SJCRH30 (cell line): Measurements from ENCODE around the gene TMEM120B. TPM values are rescaled to one million over a fixed set of nuclear protein-coding genes. Genes with fewer than 3 reads are reported as not detected.
A peak's percentile ranks its signal among the peaks of the same experiment; 100 is the strongest.
"Not testable (repeated sequence)": the region's sequence is repeated elsewhere in the genome, so short reads cannot be mapped to it uniquely, and the experiment has no call there.

ENCODE experiments used
- DNase-seq, 2 experiments: peaks; one replicate each; pipeline ENCODE4 v3.0.0-alpha.2; 2015 to 2020
- H3K27ac ChIP-seq: fragments of 250-450 bp; sonication (Bioruptor Pico); 2 replicates; pipeline ENCODE4 v1.5.1; 2020; ENCODE audit warnings: mild to moderate bottlenecking, moderate library complexity
- H3K27me3 ChIP-seq: fragments of 250-450 bp; sonication (Bioruptor Pico); 2 replicates; pipeline ENCODE4 v1.5.1; 2020; ENCODE audit warnings: mild to moderate bottlenecking, moderate library complexity
- H3K36me3 ChIP-seq: fragments of 250-450 bp; sonication (Bioruptor Pico); 2 replicates; pipeline ENCODE4 v1.5.1; 2020; ENCODE audit warnings: mild to moderate bottlenecking, moderate library complexity
- H3K4me1 ChIP-seq: fragments of 250-450 bp; sonication (Bioruptor Pico); 2 replicates; pipeline ENCODE4 v1.5.1; 2020; ENCODE audit warnings: mild to moderate bottlenecking, moderate library complexity
- H3K4me3 ChIP-seq: fragments of 250-450 bp; sonication (Bioruptor Pico); 2 replicates; pipeline ENCODE4 v1.5.1; 2020; ENCODE audit warnings: mild to moderate bottlenecking, moderate library complexity
- H3K9me3 ChIP-seq: fragments of 250-450 bp; sonication (Bioruptor Pico); replicated peaks from 2 replicates; pipeline ENCODE4 v1.5.1; 2020; ENCODE audit warnings: mild to moderate bottlenecking, moderate library complexity
- total RNA-seq: library from RNA; depleted of rRNA; stranded (reverse); fragments of >200 nt; shearing (Covaris generic); gene quantifications from 2 replicates; pipeline ENCODE4 v1.2.3, GENCODE V29; 2014

Gene TMEM120B
- total RNA-seq, 1 experiment from 2014 or later, result 25.5 TPM

- Histone ChIP-seq H3K4me1 (peaks cover 20% of the 10 kb centered on the region), H3K9me3 (no peaks in the 10 kb centered on the region), H3K36me3 (peaks cover 11% of the 10 kb centered on the region), H3K4me3 (no peak overlapping the region), H3K27ac (peak overlapping the region; percentile 33), H3K27me3 (no peaks in the 10 kb centered on the region)
- DNase-seq, result peak; percentile 64 to 73
Measured at GRCh38 chr12:121717041-121717699, 4.6 kb downstream of the TMEM120B start.

DNA sequence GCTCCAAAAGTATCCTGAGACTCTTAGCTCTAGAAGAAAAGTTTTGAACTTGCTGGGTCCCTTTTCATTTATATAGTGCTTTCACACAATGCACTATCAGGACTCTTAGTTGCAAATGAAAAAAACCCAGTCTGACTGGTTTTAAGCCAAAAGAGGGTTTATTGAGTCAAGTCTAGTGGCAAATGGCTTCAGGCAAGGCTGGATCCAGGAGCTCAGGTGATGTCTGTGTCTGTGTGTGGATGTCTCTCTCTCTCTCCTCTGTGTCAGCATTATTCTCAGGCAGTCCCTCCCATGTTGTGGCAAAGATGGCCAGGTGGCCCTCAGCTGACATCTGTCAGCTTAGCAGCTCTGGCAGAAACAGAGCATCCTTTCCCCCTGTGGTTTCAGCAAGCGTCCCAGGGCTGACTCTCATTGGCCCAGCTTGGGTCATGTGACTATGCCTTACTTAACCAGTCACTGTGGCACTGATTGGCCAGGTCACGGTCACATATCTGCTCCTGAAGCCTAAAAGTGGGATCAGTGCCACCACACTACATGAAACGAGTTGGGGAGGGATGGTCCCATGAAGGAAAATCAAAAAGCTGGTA is 6.2 kb downstream of the TMEM120B start:
- Histone ChIP-seq H3K9me3 (no peaks in the 10 kb centered on the region), H3K4me3 (no peak overlapping the region), H3K36me3 (peaks cover 18% of the 10 kb centered on the region), H3K4me1 (peaks cover 20% of the 10 kb centered on the region), H3K27me3 (no peaks in the 10 kb centered on the region), H3K27ac (no peak overlapping the region)
- peak; percentile 48 to 61 for DNase-seq

DNA sequence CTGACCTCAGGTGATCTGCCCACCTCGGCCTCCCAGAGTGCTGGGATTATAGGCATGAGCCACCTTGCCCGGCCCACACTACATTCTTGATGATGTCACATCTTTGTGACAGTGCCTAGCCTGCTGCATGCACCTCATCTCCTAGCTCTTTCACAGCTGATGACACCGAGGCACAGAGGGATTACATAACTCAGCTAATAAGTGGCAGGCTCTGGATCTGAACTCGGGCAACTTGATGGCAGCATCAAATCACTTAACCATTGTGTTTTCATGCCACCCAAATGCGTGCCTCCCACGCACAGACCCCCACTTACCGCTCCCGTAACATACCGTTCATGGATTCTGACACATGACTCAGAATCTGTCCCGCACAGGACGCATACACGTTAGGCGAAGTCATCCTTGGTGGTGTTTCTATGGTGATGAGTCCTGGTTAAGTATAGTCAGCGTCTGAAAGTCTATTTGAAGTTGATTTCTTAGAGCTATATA is 7.4 kb downstream of the TMEM120B start:
- Histone ChIP-seq H3K4me3 (no peak overlapping the region), H3K4me1 (peaks cover 20% of the 10 kb centered on the region), H3K36me3 (peaks cover 21% of the 10 kb centered on the region), H3K9me3 (no peaks in the 10 kb centered on the region), H3K27ac (no peak overlapping the region; the same call in 1 of the 2 replicates), H3K27me3 (no peaks in the 10 kb centered on the region)
- DNase-seq, result peak in 1 of 2 experiments; percentile 21

GRCh38 chr12:121720762-121721161 is 8.2 kb downstream of the TMEM120B start:
- peaks cover 21% of the 10 kb centered on the region for H3K36me3 ChIP-seq
- H3K9me3 ChIP-seq, result no peaks in the 10 kb centered on the region
- no peaks in the 10 kb centered on the region for H3K27me3 ChIP-seq
- no peak overlapping the region for H3K4me3 ChIP-seq
- peaks cover 14% of the 10 kb centered on the region for H3K4me1 ChIP-seq
- no peak overlapping the region; the same call in 1 of the 2 replicates for H3K27ac ChIP-seq
- DNase-seq, result no peak

GRCh38 chr12:121722511-121722910 is 10.0 kb downstream of the TMEM120B start:
- DNase-seq, result no peak
- Histone ChIP-seq H3K4me1 (peaks cover 5% of the 10 kb centered on the region; the same call in 1 of the 2 replicates), H3K27ac (no peak overlapping the region), H3K4me3 (no peak overlapping the region), H3K27me3 (no peaks in the 10 kb centered on the region), H3K9me3 (no peaks in the 10 kb centered on the region), H3K36me3 (peaks cover 21% of the 10 kb centered on the region)

- H3K4me3 ChIP-seq, result no peak overlapping the region
- H3K9me3 ChIP-seq, result no peaks in the 10 kb centered on the region
- H3K27me3 ChIP-seq, result no peaks in the 10 kb centered on the region
- peaks cover 5% of the 10 kb centered on the region; the same call in 1 of the 2 replicates for H3K4me1 ChIP-seq
- H3K36me3 ChIP-seq, result peaks cover 21% of the 10 kb centered on the region
- no peak for DNase-seq
- no peak overlapping the region for H3K27ac ChIP-seq
Measured at GRCh38 chr12:121723200-121723599, 10.6 kb downstream of the TMEM120B start.

DNA sequence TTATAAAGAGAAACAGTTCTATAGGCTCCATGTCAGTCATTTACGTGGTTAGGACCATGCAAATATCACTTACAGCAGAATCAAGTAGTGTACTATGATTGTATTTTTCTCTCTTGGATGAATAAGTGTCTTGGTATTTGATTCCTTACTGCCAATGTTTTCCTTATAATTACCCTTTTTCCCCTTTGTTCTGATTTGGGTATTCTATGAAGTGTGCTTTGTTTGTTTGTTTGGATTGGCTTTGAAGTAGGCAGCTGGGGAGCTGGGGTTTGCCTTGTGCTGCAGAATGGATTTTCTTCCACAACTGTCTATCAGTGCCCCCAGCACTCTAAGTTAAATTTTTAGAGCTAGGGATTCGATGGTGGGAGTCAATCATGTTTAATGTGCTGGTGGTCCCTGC is 12.4 kb downstream of the TMEM120B start:
- Histone ChIP-seq H3K27ac (no peak overlapping the region), H3K4me1 (peaks cover 2% of the 10 kb centered on the region; the same call in 1 of the 2 replicates), H3K27me3 (no peaks in the 10 kb centered on the region), H3K4me3 (no peak overlapping the region), H3K36me3 (peaks cover 22% of the 10 kb centered on the region), H3K9me3 (no peaks in the 10 kb centered on the region)
- no peak for DNase-seq

- H3K4me1 ChIP-seq, result no peaks in the 10 kb centered on the region; the same call in 1 of the 2 replicates
- no peak overlapping the region for H3K27ac ChIP-seq
- DNase-seq, result no peak
- no peak overlapping the region for H3K4me3 ChIP-seq
- no peaks in the 10 kb centered on the region for H3K27me3 ChIP-seq
- H3K36me3 ChIP-seq, result peaks cover 20% of the 10 kb centered on the region; the same call in 1 of the 2 replicates
- H3K9me3 ChIP-seq, result no peaks in the 10 kb centered on the region
Measured at GRCh38 chr12:121725423-121725822, 12.9 kb downstream of the TMEM120B start.

GRCh38 chr12:121729021-121729420 is 16.5 kb downstream of the TMEM120B start:
- peaks cover 6% of the 10 kb centered on the region; the same call in 1 of the 2 replicates for H3K4me1 ChIP-seq
- peaks cover 20% of the 10 kb centered on the region for H3K36me3 ChIP-seq
- H3K27me3 ChIP-seq, result no peaks in the 10 kb centered on the region
- no peak overlapping the region for H3K27ac ChIP-seq
- H3K4me3 ChIP-seq, result no peak overlapping the region
- no peak for DNase-seq
- no peaks in the 10 kb centered on the region; the same call in 1 of the 2 replicates for H3K9me3 ChIP-seq

DNA sequence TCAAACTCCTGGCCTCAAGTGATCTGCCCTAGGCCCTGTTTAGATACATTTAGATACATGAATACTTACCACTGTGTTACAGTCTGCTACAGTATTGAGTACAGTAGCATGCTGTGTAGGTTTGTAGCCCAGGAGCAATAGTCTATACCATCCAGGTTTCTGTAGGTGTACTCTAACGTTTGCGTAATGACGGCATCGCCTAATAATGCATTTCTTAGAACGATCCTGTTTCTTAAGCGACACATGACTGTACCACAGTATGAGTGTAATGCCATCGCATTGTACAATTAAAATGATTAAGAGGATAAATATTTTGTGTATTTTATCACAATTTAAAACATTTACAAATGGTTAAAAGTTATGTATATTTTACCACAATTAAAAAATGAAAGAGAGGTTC is 18.9 kb downstream of the TMEM120B start:
- Histone ChIP-seq H3K27ac (no peak overlapping the region), H3K4me3 (no peak overlapping the region), H3K9me3 (no peaks in the 10 kb centered on the region; the same call in 1 of the 2 replicates), H3K36me3 (peaks cover 17% of the 10 kb centered on the region), H3K4me1 (peaks cover 6% of the 10 kb centered on the region; the same call in 1 of the 2 replicates), H3K27me3 (no peaks in the 10 kb centered on the region)
- DNase-seq, result no peak

DNA sequence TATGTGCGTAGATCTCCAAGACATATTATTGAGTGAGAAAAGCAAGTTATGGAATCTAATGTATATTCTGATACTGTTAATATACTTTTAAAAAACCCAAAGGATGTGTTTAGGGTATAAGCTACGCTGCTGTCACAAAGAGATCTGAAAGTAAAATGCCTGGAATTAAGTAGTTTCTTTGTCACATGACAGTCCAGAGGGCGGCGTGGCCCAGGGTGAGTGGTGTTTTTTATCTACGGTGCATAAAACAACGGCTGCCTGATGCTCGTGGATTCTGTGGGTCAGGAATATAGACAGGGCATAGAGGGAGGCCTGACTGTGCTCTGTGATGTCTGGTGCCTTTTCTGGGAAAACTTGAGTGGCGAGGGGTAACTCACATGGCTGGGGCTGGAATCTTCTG is 21.3 kb downstream of the TMEM120B start:
- peaks cover 6% of the 10 kb centered on the region; the same call in 1 of the 2 replicates for H3K4me1 ChIP-seq

GRCh38 chr12:121738340-121738858 is 25.8 kb downstream of the TMEM120B start:
- Histone ChIP-seq H3K27ac (no peak overlapping the region), H3K27me3 (no peaks in the 10 kb centered on the region), H3K4me1 (no peaks in the 10 kb centered on the region), H3K4me3 (no peak overlapping the region), H3K9me3 (no peaks in the 10 kb centered on the region), H3K36me3 (peaks cover 11% of the 10 kb centered on the region)
- DNase-seq, result no peak

More for the DNA sequence above, 21.3 kb downstream of the TMEM120B start:
- no peak overlapping the region for H3K27ac ChIP-seq
- no peaks in the 10 kb centered on the region; the same call in 1 of the 2 replicates for H3K9me3 ChIP-seq
- no peak overlapping the region for H3K4me3 ChIP-seq
- no peaks in the 10 kb centered on the region for H3K27me3 ChIP-seq
- DNase-seq, result no peak
- peaks cover 16% of the 10 kb centered on the region for H3K36me3 ChIP-seq

GRCh38 chr12:121740847-121741246 is 28.3 kb downstream of the TMEM120B start:
- Histone ChIP-seq H3K36me3 (peaks cover 16% of the 10 kb centered on the region), H3K27ac (no peak overlapping the region), H3K9me3 (no peaks in the 10 kb centered on the region), H3K27me3 (no peaks in the 10 kb centered on the region), H3K4me1 (no peaks in the 10 kb centered on the region), H3K4me3 (no peak overlapping the region)
- no peak for DNase-seq

DNA sequence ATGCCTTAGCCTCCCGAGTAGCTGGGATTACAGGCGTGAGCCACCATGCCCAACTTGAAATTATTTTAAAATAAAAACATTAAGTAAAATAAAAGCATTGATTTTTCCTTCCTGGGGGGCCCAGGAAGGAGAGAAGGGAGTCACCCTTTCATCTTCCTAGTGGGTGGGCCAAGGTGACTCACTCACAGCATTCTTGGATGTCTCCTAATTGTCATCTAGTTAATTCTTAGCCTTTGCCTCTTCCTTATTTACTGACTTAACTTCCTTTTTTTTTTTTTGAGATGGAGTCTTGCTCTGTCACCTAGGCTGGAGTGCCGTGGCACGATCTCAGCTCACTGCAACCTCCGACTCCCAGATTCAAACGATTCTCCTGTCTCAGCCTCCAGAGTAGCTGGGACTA is 29.2 kb downstream of the TMEM120B start:
- Histone ChIP-seq H3K27ac (no peak overlapping the region), H3K27me3 (no peaks in the 10 kb centered on the region), H3K36me3 (peaks cover 16% of the 10 kb centered on the region), H3K4me3 (no peak overlapping the region), H3K9me3 (no peaks in the 10 kb centered on the region), H3K4me1 (no peaks in the 10 kb centered on the region)
- DNase-seq, result no peak

GRCh38 chr12:121745545-121745944 is 33.0 kb downstream of the TMEM120B start:
- not testable (repeated sequence) for DNase-seq, H3K27me3 ChIP-seq, H3K4me1 ChIP-seq, H3K4me3 ChIP-seq, H3K9me3 ChIP-seq, H3K27ac ChIP-seq
- peaks cover 25% of the 10 kb centered on the region for H3K36me3 ChIP-seq
